ENCODE data around the gene CNTNAP2. TPM values are rescaled to one million over a fixed set of nuclear protein-coding genes. Genes with fewer than 3 reads are reported as not detected.

Gene CNTNAP2
- total RNA-seq, 6 experiments from 2014 or later, result 0.07 to 0.13 (median 0.12) TPM; not detected in 3

DNA sequence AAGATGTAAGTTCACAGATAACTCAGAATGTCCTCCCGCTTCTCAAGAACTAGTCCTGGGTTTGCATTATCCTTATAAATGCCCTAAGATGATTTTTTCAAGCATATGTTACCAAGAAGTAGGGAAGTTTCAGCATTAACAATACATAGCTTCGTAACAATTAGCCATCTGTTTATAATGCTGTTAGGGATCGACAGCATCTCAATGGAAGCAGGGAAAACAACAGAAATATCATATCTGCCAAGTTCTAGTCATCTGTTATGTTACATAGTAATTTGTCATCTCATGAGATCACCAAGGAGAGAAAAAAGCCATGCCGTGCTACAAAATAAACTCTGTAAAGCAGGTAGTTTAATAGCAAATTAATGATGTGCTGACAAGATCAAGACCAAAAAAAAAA lies 1742.4 kb downstream of the CNTNAP2 start:
- Mint-ChIP-seq H3K9me3 (peaks cover 41% of the 10 kb centered on the region), H3K27me3 (ENCODE audit: insufficient read depth) (no peaks in the 10 kb centered on the region; the same call in 1 of the 2 replicates), H3K4me3 (no peak overlapping the region), H3K27ac (no peak overlapping the region), H3K4me1 (ENCODE audit: low read depth) (no peaks in the 10 kb centered on the region), H3K36me3 (ENCODE audit: low read depth) (no peaks in the 10 kb centered on the region)
- no peak for DNase-seq
- TF ChIP-seq, protein P1, sequence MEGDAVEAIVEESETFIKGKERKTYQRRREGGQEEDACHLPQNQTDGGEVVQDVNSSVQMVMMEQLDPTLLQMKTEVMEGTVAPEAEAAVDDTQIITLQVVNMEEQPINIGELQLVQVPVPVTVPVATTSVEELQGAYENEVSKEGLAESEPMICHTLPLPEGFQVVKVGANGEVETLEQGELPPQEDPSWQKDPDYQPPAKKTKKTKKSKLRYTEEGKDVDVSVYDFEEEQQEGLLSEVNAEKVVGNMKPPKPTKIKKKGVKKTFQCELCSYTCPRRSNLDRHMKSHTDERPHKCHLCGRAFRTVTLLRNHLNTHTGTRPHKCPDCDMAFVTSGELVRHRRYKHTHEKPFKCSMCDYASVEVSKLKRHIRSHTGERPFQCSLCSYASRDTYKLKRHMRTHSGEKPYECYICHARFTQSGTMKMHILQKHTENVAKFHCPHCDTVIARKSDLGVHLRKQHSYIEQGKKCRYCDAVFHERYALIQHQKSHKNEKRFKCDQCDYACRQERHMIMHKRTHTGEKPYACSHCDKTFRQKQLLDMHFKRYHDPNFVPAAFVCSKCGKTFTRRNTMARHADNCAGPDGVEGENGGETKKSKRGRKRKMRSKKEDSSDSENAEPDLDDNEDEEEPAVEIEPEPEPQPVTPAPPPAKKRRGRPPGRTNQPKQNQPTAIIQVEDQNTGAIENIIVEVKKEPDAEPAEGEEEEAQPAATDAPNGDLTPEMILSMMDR (IDR thresholded peaks at IDR 0.05), result no peak

DNA sequence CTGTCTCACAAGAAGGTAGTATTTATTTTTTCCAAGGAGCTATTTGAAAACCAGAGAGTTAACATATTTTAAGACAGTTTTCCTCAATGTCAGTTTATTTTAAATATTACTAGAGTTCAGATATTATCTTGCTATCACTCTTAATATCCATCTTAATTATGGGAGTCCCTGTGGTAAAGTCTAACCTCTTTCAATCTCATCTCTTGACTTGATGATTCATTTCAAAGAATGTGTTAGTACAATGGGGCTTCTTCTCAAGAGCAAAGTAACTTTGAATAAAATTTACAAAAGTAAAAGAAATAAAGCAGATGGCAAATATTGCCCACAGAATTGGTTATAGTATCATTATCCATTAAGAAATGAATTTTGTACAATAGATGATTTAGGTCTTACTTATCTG lies 1742.9 kb downstream of the CNTNAP2 start:
- peaks cover 41% of the 10 kb centered on the region for H3K9me3 Mint-ChIP-seq
- DNase-seq, result no peak
- H3K27me3 Mint-ChIP-seq (ENCODE audit: insufficient read depth), result no peaks in the 10 kb centered on the region; the same call in 1 of the 2 replicates
- H3K36me3 Mint-ChIP-seq (ENCODE audit: low read depth), result no peaks in the 10 kb centered on the region
- H3K4me1 Mint-ChIP-seq (ENCODE audit: low read depth), result no peaks in the 10 kb centered on the region
- H3K27ac Mint-ChIP-seq, result no peak overlapping the region
- TF ChIP-seq, protein P1 (IDR thresholded peaks at IDR 0.05), result no peak
- no peak overlapping the region for H3K4me3 Mint-ChIP-seq

DNA sequence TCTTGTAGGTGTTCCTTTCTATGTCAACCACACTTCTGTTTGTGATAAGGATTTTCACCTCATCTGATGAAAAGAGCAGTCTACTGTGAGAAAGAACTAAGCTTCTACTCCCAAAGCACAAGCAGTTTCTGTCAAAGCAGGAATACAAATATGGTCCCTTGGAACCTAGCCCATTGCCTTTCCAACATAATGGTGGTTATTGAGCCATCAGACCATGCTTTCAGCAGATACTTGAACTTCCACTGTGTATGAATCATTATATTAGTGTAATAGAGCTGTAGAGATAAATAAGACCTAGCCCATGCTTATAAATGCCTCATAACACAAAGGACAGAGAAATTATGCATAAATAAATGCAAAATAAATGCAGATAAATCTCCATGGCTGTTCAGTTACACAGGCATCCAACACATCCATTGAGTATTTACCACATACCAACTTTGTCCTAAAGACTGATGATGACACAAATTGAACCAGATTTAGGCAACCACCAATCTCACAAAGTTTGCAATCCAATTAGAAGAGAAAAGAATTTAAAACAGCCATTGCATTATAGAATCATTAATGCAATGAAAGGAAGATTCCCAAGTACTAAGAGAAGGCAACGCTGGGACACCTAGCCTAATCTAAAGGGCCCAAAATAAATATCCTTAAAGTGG lies 1744.6 kb downstream of the CNTNAP2 start:
- Mint-ChIP-seq H3K4me1 (ENCODE audit: low read depth) (no peaks in the 10 kb centered on the region), H3K36me3 (ENCODE audit: low read depth) (no peaks in the 10 kb centered on the region), H3K9me3 (peaks cover 37% of the 10 kb centered on the region), H3K27me3 (ENCODE audit: insufficient read depth) (no peaks in the 10 kb centered on the region; the same call in 1 of the 2 replicates), H3K4me3 (no peak overlapping the region), H3K27ac (no peak overlapping the region)
- TF ChIP-seq, protein P1 (IDR thresholded peaks at IDR 0.05), result no peak
- DNase-seq, result no peak

DNA sequence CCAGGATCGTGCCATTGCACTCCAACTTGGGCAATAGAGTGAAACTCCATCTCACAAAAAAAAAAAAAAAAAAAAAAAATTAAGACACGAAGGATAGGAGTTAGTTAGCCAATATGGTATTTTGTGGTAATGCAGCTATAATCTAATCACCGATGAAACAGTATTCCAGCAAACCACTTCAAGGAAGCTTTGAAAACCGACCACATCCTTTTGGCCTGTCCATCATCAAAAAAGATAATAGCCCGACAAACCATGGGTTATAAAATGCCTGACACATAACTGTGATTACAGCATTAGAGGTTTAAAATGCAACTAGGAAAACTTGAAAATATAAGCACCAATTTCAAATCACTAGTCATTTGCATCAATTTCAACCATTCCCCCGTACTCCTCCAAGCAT lies 1745.3 kb downstream of the CNTNAP2 start:
- TF ChIP-seq, protein P1 (IDR thresholded peaks at IDR 0.05), result no peak
- Mint-ChIP-seq H3K27me3 (ENCODE audit: insufficient read depth) (no peaks in the 10 kb centered on the region; the same call in 1 of the 2 replicates), H3K4me3 (no peak overlapping the region), H3K36me3 (ENCODE audit: low read depth) (no peaks in the 10 kb centered on the region), H3K9me3 (peaks cover 43% of the 10 kb centered on the region), H3K27ac (no peak overlapping the region), H3K4me1 (ENCODE audit: low read depth) (no peaks in the 10 kb centered on the region)
- no peak for DNase-seq

DNA sequence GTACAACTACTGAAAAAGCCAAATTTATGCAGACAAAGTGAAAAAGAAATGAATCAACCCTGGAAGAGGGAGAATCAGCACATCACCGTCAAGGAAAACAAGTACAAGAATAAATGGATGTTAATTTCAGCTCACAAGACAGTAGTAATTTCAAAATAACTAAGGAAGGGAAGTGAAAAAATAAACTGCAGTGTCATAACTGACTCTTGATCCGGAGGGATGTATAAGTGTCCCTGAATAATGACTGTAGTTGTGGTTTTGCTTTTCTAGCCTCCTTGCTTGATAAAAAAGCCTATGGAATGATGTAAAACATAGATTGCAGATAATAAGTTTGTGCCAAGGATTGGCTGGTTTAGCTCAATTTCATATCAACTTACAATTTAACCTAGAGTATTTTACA lies 1752.9 kb downstream of the CNTNAP2 start:
- Mint-ChIP-seq H3K9me3 (peaks cover 42% of the 10 kb centered on the region), H3K4me3 (no peak overlapping the region), H3K4me1 (ENCODE audit: low read depth) (no peaks in the 10 kb centered on the region), H3K27me3 (ENCODE audit: insufficient read depth) (no peaks in the 10 kb centered on the region), H3K27ac (no peak overlapping the region), H3K36me3 (ENCODE audit: low read depth) (peaks cover 9% of the 10 kb centered on the region; the same call in 1 of the 2 replicates)
- TF ChIP-seq, protein P1 (IDR thresholded peaks at IDR 0.05), result no peak
- DNase-seq, result no peak

Measured in HFFc6 (cell line).